Stomach (tissue), 9 donors: ENCODE results near the gene GPR37. TPM values are rescaled to one million over a fixed set of nuclear protein-coding genes. Genes with fewer than 3 reads are reported as not detected.

Source experiments
- DNase-seq, 2 donors: peaks; one replicate each; pipeline versions ENCODE4 v3.0.0 to v3.0.0-alpha.2; 2013 to 2019
- H3K27ac ChIP-seq, 5 donors: fragments of 200-600 bp in 4 of 5; sonication (generic) in 4 of 5; one replicate each; pipeline ENCODE4 v1.5.1; 2013 to 2019; ENCODE audit warnings: mild to moderate bottlenecking in 1 of 5, moderate library complexity in 1 of 5
- H3K27me3 ChIP-seq, 3 donors: fragments of 200-600 bp; sonication (generic); one replicate each; pipeline ENCODE4 v1.5.1; 2017 to 2019; ENCODE audit warnings: mixed run types in 1 of 3
- H3K36me3 ChIP-seq, 4 donors: fragments of 200-600 bp; sonication (generic); 1 replicate in 3 of 4; 2 replicates in 1 of 4; pipeline ENCODE4 v1.5.1; 2016 to 2019
- H3K4me1 ChIP-seq, 4 donors: fragments of 200-600 bp; sonication (generic); one replicate each; pipeline ENCODE4 v1.5.1; 2016 to 2019
- H3K4me3 ChIP-seq, 4 donors: fragments of 200-600 bp; sonication (generic) in 3 of 4; one replicate each; pipeline ENCODE4 v1.5.1; 2016 to 2019; ENCODE audit warnings: mild to moderate bottlenecking in 1 of 4
- H3K9me3 ChIP-seq, 4 donors: fragments of 200-600 bp; sonication (generic); one replicate each; pipeline ENCODE4 v1.5.1; 2016 to 2019
- CTCF ChIP-seq, 7 experiments: fragments of 450-650 bp in 4 of 7; fragments of 200-600 bp in 3 of 7; sonication (generic) in 3 of 7; IDR thresholded peaks; one replicate each; pipeline ENCODE4 v1.5.1; 2016 to 2019; ENCODE audit warnings: antibody characterized with exemption in 7 of 7, control low read depth in 2 of 7, mild to moderate bottlenecking in 1 of 7
- EP300 ChIP-seq: sonication (generic); formaldehyde crosslinking; IDR thresholded peaks from one replicate; pipeline ENCODE4 v1.6.1; 2017; ENCODE audit warnings: antibody characterized with exemption
- POLR2A ChIP-seq, 4 donors: fragments of 450-650 bp; IDR thresholded peaks; one replicate each; pipeline ENCODE4 v1.6.1; 2016; ENCODE audit warnings: antibody characterized with exemption in 4 of 4, control low read depth in 2 of 4, mild to moderate bottlenecking in 1 of 4, moderate library complexity in 1 of 4
- POLR2AphosphoS5 ChIP-seq, 3 donors: sonication (generic); formaldehyde crosslinking; IDR thresholded peaks; one replicate each; pipeline ENCODE4 v1.6.1; 2016; ENCODE audit warnings: antibody characterized with exemption in 3 of 3
- WGBS, 5 donors: extraction: QIAGEN DNeasy Blood & Tissue Kit in 3 of 5; methylation state at CpG; one replicate each; pipeline versions ENCODE4 v1.1.5 to v1.1.7; 2013 to 2018; 5-methylcytosine and 5-hydroxymethylcytosine counted together
- intact Hi-C: fragments of 100-400 bp; cut with DNase I; formaldehyde crosslinking; loops from one replicate; pipeline ENCODE4 v1.15.1; 2023; ENCODE audit warnings: low total_unique reads
- polyA plus RNA-seq, 3 donors: library from polyadenylated mRNA; stranded (reverse); fragments of 200-250 nt; gene quantifications; one replicate each; pipeline ENCODE4 v1.2.3, GENCODE V29; 2013
- total RNA-seq, 5 donors: library from RNA; depleted of rRNA; stranded (reverse); fragments of >200 nt; gene quantifications; one replicate each; pipeline versions ENCODE4 v1.1.0 to v1.2.3, GENCODE V29; 2014 to 2016
- donor health status: healthy with polysubstance abuse.
- donor health status: Bipolar disorder and iron deficiency.
- donor health status: healthy.

GPR37 gene
- total and polyA plus RNA-seq, 8 donors: under 0.01 to 9.2 (median 0.52) TPM; not detected in 2

GRCh38 chr7:124776153-124776552 is 10.6 kb upstream of the GPR37 start:
- Histone ChIP-seq H3K27me3 (no peaks in the 10 kb centered on the region), H3K4me3 (no peak overlapping the region), H3K4me1 (no peaks in the 10 kb centered on the region), H3K9me3 (no peaks in the 10 kb centered on the region), H3K36me3 (no peaks in the 10 kb centered on the region), H3K27ac (no peak overlapping the region)
- intact Hi-C loops: no loop called here
- no peak for TF ChIP-seq POLR2A (IDR thresholded peaks at IDR 0.05)
- no peak for TF ChIP-seq POLR2AphosphoS5 (IDR thresholded peaks at IDR 0.05)
- no peak for TF ChIP-seq CTCF (IDR thresholded peaks at IDR 0.05)
- TF ChIP-seq EP300: no peak
- 18 to 44% (median 25%) methylated on average over 2 of the region's 2 CpGs for WGBS, 5 donors
- DNase-seq: no peak

- Histone ChIP-seq H3K27me3 (no peaks in the 10 kb centered on the region), H3K36me3 (no peaks in the 10 kb centered on the region), H3K4me1 (no peaks in the 10 kb centered on the region), H3K27ac (no peak overlapping the region), H3K9me3 (no peaks in the 10 kb centered on the region), H3K4me3 (no peak overlapping the region)
- DNase-seq: no peak
- intact Hi-C loops: no loop called here
- no peak for TF ChIP-seq POLR2A (IDR thresholded peaks at IDR 0.05)
- no peak for TF ChIP-seq POLR2AphosphoS5 (IDR thresholded peaks at IDR 0.05)
- no peak for TF ChIP-seq EP300
- no peak for TF ChIP-seq CTCF (IDR thresholded peaks at IDR 0.05)
Measured at GRCh38 chr7:124775422-124775821, 9.8 kb upstream of the GPR37 start.

- Histone ChIP-seq H3K27ac (no peak overlapping the region), H3K4me1 (no peaks in the 10 kb centered on the region), H3K27me3 (no peaks in the 10 kb centered on the region), H3K36me3 (no peaks in the 10 kb centered on the region), H3K4me3 (no peak overlapping the region), H3K9me3 (no peaks in the 10 kb centered on the region)
- no peak for DNase-seq
- TF ChIP-seq EP300: no peak
- 78 to 91% (median 90%) methylated on average over 4 of the region's 4 CpGs for WGBS, 5 donors
- intact Hi-C loops: no loop called here
Measured at GRCh38 chr7:124773938-124774337, 8.3 kb upstream of the GPR37 start.

- intact Hi-C loops: no loop called here
- Histone ChIP-seq H3K4me3 (no peak overlapping the region), H3K27me3 (no peaks in the 10 kb centered on the region), H3K9me3 (no peaks in the 10 kb centered on the region), H3K27ac (no peak overlapping the region), H3K4me1 (no peaks in the 10 kb centered on the region), H3K36me3 (no peaks in the 10 kb centered on the region)
- TF ChIP-seq EP300: no peak
- TF ChIP-seq POLR2AphosphoS5 (IDR thresholded peaks at IDR 0.05): no peak
- TF ChIP-seq CTCF (IDR thresholded peaks at IDR 0.05): no peak
- no peak for TF ChIP-seq POLR2A (IDR thresholded peaks at IDR 0.05)
- 57 to 76% (median 73%) methylated on average over 3 of the region's 3 CpGs for WGBS, 5 donors
- no peak for DNase-seq
Measured at GRCh38 chr7:124773339-124773738, 7.7 kb upstream of the GPR37 start.

- TF ChIP-seq EP300: no peak
- no peak for TF ChIP-seq POLR2A (IDR thresholded peaks at IDR 0.05)
- TF ChIP-seq POLR2AphosphoS5 (IDR thresholded peaks at IDR 0.05): no peak
- TF ChIP-seq CTCF (IDR thresholded peaks at IDR 0.05): no peak
- Histone ChIP-seq H3K27me3 (peaks cover 0 to 29% (median 16%) of the 10 kb centered on the region in 3 donors), H3K36me3 (no peaks in the 10 kb centered on the region), H3K27ac (no peak overlapping the region), H3K9me3 (no peaks in the 10 kb centered on the region), H3K4me3 (no peak overlapping the region), H3K4me1 (peaks cover 5 to 23% (median 21%) of the 10 kb centered on the region in 4 donors)
- 81 to 93% (median 87%) methylated on average over 1 of the region's 1 CpG for WGBS, 5 donors
- intact Hi-C loops: no loop called here
- no peak for DNase-seq
Measured at GRCh38 chr7:124769136-124769535, 3.5 kb upstream of the GPR37 start.
